HG02610 (cell line): ENCODE data around the gene TRIM4.
A peak's percentile ranks its signal among the peaks of the same experiment; 100 is the strongest.
"Not testable (repeated sequence)": the region's sequence is repeated elsewhere in the genome, so short reads cannot be mapped to it uniquely, and the experiment has no call there.

ENCODE experiments used
- ATAC-seq: cut with Tn5 transposase; IDR thresholded peaks from one replicate; pipeline ENCODE4 v1.9.1; 2021; ENCODE audit warnings: mild to moderate bottlenecking, moderate library complexity; ENCODE audit not compliant: unreplicated experiment

The TRIM4 gene, protein sequence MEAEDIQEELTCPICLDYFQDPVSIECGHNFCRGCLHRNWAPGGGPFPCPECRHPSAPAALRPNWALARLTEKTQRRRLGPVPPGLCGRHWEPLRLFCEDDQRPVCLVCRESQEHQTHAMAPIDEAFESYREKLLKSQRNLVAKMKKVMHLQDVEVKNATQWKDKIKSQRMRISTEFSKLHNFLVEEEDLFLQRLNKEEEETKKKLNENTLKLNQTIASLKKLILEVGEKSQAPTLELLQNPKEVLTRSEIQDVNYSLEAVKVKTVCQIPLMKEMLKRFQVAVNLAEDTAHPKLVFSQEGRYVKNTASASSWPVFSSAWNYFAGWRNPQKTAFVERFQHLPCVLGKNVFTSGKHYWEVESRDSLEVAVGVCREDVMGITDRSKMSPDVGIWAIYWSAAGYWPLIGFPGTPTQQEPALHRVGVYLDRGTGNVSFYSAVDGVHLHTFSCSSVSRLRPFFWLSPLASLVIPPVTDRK

DNA sequence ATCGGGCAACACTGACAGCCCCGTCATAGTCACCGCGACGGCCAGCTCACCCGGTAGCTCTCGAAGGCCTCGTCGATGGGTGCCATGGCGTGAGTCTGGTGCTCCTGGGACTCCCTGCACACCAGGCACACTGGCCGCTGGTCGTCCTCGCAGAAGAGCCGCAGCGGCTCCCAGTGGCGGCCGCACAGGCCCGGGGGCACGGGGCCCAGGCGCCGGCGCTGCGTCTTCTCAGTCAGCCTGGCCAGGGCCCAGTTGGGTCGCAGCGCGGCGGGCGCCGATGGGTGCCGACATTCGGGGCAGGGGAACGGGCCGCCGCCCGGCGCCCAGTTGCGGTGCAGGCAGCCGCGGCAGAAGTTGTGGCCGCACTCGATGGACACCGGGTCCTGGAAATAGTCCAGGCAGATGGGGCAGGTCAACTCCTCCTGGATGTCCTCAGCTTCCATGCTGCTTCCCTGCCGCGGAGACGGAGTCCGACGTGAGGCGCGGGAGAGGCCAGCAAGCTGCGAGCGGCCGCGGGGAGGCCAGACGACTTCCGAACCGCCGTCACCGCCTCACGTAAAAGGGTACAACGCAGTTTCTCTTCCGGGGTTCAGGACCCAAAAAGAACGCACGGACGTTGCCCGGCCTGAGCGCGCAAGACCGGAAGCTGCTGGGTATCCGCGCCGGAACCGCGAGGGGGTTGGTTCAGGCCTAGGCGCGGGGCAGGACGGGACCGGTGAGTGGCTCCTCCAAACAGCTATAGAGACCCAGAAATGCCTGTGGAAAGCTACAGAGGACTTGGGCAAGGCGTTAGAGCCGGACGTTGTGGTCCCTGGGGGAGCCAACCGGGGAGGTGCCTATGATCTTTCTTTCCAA lies at the start of gene TRIM4:
TSS of gene TRIM4 (minus strand) at position 572 of the 855 bp plus-strand sequence. CDS start at position 443, 129 bp downstream.
- ATAC-seq, result peak; percentile 97

DNA sequence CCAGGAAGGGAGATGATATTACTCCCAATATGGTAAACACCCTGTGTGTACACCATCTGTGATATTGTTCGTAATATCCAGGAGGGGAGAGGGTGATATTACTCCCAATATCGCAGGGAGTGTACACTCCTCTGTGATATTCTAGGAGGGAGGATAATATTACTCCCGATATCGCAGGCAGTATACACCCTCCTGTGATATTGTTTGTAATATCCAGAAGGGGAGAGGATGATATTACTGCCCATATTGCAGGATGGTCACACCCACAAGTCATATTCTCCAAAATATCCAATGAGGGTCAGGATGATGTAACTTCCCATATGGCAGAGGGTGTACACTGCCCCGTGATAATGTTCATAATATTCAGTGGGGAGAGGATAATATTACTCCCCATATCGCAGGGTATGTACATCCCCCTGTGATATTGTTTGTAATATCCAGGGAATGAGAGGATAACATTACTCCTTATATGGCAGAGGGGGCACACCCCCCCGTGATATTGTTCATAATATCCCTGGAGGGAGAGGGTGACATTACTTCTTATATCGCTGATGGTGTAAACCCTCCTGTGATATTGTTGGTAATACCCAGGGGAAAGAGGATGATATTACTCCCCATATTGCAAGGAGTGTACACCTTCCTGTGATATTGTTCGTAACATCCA lies 39.4 kb upstream of the TRIM4 start:
- ATAC-seq, result no peak

DNA sequence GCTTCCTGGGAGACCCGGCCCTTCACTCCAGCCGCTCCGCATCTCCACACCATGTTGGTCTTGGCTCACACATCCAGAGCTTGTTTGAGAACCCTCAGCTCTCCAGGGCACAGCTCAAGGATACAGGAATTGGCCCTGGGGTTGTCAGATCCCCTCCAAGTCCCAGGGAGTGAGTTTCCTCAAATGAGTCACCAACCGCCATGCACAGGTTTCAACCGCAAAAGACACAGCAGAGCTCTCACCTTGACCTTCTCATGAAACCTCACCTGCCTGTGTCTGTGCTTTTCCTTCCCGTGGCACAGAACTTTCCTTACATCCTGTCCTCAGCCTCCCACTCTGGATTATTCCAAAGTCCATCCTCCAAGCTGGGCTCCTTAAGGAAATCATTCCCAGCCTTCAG lies 35.9 kb upstream of the TRIM4 start:
- no peak for ATAC-seq

DNA sequence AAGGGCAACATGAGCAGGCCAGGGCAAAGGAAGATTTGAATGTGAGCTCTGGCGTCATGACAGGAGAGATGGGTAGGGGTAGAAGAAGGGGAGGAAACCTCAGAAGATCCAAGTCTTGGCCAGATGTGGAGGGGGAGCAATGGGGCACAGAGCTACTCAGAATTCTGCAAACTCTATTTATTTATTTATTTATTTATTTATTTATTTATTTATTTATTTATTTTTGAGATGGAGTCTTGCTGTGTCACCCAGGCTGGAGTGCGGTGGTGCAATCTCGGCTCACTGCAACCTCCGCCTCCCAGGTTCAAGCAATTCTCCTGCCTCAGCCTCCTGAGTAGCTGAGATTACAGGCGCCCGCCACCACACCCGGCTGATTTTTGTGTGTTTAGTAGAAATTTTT lies 35.3 kb upstream of the TRIM4 start:
- not testable (repeated sequence) for ATAC-seq

DNA sequence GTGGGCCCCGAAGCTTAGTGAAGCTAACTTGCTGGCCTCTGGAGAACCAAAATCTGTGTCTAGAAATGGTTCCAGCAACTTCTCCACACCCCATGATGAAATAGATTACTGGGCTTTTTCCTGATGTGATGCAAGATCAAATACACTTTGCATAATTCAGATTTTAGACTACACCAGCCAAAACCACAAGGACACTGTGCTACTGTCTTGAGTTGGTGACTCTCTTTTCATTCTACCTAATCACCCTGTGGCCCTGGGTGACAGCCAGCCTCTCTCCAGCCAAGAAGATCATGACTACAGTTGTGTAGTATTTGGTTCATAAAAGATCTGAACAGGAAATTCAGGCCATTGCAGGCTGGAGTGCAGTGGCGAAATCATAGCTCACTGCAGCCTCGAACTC lies 34.3 kb upstream of the TRIM4 start:
- ATAC-seq, result no peak

DNA sequence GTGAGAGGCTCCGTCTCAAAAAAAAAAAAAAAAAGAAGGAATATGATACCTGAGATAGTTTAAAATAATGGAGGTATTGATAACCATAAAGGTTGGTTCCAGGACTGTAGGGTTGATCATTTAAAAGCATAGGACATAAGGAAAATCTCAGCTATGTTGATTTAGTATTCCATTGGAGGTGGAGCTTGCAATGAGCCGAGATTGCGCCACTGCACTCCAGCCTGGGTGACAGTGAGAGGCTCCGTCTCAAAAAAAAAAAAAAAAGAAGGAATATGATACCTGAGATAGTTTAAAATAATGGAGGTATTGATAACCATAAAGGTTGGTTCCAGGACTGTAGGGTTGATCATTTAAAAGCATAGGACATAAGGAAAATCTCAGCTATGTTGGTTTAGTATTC lies 33.3 kb upstream of the TRIM4 start:
- ATAC-seq, result not testable (repeated sequence)

DNA sequence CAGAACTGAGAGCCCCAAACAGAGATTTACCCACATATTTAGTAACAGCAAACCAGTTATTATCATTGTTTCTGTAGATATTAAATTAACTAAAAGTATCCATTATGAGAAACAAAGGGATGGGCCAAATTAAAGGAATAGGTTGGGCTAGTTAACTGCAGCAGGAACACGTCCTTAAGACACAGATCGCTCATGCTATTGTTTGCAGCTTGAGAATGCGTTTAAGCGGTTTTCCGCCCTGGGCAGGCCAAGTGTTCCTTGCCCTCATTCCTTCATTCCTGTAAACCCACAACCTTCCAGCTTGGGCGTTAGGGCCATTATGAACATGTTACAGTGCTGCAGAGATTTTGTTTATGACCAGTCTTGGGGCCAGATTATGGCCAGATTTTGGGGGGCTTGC lies 31.5 kb upstream of the TRIM4 start:
- ATAC-seq, result not testable (repeated sequence)

DNA sequence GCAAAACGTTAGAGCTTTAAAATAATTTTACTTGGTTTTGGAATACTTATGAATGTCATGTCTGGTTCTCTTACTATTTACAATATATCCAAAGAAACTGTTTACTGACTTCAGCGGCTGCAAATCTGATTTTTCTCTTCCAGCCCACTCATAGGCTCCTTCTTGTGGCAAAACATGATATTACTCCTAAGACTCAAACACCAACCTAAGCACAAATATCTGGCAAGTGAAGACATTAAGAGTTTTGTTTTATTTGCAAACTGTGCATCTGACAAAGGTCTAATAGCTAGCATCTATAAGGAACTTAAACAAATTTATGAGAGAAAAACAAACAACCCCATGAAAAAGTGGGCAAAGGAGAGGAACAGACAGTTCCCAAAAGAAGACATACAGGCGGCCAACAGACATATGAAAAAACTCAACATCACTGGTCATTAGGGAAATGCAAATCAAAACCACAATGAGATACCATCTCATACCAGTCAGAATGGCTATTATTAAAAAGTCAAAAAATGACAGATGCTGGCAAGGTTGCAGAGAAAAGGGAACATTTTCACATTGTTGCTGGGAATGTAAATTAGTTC lies 30.4 kb upstream of the TRIM4 start:
- ATAC-seq, result no peak

DNA sequence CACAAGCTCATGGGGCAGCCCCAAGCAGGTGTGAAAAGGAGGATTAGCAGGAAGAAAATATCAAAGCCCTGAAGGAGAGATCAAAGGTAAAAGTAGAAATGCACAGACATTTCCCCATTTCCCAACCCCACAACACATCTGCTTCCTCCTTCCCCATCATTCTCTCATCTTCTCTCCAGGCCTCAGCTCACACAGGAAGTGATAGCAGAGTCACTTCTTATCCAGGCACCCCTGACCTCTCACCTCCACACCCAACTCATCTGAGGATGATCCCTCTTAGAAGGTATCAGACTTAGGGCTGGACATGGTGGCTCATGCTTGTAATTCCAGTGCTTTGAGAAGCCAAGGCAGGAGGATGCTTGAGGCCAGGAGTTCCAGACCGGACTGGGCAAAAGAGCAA lies 28.3 kb upstream of the TRIM4 start:
- no peak for ATAC-seq

DNA sequence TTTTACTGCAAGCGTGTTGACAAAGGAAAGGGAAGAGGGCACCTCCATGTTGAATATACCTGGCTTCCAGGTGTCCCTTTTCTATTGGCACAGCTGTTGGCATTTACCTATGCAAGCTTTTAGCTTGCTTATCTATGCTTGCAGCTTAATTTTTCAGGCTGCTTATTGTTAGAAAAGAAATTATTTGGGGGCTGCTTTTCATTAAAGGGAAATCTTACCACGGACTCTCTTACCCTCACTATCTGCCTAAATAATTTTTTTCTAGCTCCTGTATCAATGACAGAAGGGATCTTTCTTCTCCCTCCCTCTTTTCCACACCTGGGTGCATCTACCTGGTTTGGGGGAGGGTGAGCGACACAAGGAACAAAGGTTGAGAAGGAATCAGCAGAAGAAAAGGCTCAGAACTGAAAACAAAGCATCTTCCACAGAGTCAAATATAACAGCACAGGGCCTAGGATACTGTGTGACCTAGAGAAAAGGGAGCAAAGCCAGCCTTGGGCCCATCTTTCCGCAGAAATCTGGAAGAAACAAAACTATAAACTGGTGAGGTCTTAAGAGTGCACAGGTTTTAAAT lies 25.3 kb upstream of the TRIM4 start:
- no peak for ATAC-seq

DNA sequence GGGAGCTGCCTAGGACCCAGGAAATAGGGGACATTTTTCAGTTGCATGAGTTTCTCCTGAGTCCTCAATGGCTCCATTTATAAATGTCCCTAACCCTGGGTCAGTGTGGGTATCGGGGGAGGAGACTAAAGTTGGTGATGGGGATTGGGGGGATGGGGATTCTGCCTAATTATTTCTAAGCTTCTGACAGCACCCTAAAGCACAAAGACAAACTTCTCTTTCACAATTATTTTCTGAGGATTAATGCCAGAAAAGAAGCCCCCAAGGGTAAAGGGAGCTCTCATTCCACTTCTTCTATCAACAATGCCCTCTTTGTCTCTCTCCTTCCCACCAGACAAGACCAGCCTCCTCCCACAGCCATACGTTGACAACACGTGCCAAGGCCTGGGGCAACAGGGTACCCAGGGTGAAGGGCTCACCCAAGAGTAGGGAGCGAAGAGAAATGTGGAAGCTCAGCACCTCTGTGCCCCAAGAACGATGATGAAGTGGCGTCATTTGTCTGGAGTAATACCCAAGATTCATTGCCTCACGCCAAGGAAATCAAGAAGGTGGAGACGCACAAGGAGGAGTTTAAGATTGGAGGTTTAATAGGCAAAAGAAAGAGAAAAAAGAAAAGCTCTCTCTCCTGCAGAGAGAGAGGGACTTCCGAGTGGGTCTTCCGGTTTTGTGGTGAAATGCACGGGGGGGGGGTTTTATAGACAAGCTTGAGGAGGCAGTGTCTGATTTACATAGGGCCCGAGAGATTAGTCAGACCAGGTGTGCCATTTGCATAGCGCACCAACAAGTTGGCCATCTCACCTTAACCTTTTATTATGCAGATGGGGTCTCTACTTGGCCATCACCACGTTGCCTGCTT lies 24.5 kb upstream of the TRIM4 start:
- ATAC-seq, result no peak

DNA sequence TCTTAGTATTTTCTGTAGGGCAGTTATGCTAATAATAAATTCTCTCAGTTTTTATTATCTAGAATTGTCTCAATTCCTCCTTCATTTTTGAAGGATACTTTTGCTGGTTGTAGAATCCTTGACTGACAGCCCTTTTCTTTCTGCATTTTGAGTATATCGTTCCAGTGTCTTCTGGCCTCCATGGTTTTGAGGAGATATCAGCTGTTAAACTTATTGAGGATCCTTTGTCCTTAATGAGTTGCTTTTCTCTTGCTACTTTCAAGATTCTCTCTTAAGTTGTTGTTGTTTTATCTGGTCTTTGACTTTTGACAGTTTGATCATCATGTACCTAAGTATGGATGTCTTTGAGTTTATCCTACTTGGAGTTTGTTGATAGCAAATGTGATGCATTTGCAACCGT lies 19.0 kb upstream of the TRIM4 start:
- no peak for ATAC-seq

DNA sequence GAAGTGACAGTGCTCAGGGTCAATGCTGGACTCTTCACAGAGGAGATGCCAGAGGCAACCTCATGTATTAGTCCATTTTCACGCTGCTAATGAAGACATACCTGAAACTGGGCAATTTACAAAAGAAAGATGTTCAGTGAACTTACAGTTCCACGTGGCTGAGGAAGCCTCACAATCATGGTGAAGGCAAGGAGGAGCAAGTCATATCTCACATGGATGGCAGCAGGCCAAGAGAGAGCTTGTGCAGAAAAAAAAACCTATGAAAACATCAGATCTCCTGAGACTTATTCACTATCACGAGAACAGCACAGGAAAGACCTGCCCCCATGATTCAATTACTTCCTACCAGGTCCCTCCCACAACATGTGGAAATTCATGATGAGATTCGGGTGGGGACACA lies 15.7 kb upstream of the TRIM4 start:
- ATAC-seq, result not testable (repeated sequence)

DNA sequence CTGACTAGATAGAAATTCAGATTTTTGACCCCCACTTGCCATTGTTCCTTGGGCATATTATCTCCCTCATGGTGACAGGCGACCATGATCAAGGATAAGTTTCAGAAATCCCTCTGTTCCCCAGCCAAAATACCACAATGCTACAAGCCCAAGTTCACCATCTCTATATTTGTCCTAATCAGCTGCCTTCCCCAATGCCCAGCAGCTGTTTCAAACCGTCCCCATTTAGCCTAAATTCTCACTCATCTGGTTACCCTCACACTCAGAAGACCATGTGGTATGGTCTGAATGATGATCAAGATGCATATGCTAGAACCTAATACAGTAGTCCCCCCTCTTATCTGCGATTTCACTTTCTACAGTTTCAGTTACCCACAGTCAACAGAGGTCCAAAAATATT lies 11.0 kb upstream of the TRIM4 start:
- ATAC-seq, result no peak

DNA sequence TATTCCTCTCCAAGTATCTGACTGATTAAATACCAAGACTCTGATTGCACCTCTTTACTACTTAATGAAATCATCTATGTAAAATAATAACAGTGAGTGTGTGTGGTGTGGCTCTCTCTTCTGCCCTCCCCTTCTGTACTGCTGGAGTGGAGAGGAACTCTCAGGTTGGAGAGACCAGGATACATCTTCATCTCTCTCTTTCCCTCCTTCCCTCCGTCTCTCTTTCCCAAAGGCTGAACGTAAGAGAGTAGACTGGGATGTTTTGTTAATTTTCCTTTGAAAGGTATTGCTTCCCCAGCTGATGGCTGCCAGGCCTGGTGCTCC lies 10.4 kb upstream of the TRIM4 start:
- no peak for ATAC-seq

DNA sequence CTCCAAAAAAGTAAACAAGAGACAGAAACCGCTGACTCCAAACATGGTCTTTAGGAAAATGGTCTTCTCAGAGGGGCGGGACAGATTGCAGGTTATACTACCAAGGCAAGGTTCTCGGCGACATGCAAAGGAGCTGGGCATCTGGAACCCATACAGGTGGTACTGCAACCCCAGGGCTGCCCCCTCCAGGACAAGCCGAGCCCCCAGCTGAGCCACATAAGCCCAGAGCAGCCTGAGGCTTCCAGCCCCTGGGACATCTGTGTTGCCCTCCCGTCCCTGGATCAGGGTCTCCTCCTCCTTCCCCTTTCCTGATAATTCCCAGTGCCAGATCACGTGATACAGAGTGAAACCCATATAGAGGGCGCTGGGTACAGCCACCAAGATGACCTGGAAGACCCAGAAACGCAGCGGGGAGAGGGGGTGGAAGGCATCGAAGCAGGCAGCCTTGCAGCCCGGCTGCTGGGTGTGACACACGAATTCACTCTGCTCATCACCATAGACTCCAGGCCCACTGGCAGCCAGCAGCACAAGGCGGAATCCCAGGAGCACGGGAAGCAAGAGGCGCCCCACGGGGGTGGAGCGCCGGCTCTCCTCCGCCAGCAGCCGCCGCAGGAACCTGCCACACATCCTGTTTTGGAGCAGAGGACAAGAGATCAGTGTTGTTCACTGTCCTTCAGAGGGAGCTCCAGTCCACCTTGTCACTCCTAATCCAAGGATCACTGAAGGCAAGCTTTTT lies 9.8 kb upstream of the TRIM4 start, which contains the start of gene GJC3:
TSS of gene GJC3 (minus strand) at position 627 of the 736 bp plus-strand sequence. CDS start at position 627, 0 bp downstream.
- ATAC-seq, result peak; percentile 54

DNA sequence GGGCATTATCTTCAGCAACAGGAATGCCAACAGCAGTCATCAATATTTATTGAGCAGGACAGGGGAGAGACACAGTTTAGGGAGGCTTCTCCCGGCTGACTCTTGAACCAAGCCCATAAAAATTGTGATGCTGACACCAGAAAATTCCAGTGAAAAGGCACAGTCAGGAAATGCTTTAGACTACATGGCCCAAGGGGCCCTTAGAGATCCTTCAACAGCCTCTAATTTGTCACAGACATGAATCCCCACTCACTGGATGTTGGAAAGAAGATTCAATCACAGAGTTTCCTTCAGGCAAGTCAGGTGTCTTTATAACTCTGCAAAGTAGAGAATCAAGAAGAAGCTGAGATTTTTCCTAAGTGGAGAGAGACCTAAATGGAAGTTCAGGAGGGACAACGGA lies 8.9 kb upstream of the TRIM4 start:
- no peak for ATAC-seq

DNA sequence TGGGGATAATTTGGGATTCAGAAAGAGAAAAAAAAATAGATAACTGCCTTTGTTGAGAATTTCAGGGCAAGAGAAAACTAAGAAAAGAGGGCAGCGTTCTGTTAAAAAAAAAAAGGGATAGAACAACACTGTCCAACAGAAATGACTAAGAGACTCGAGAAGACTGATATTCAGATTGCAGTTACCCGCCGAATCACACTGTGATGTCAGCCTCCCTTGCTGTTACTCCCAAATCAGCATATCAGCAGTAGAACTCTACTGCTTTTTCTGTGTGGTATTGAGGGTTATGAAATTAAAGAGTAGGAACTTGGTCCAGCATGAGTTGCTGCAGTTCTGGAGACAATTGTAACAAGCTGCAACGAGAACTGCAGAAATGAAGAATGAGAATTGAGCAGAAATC lies 8.2 kb upstream of the TRIM4 start:
- no peak for ATAC-seq

DNA sequence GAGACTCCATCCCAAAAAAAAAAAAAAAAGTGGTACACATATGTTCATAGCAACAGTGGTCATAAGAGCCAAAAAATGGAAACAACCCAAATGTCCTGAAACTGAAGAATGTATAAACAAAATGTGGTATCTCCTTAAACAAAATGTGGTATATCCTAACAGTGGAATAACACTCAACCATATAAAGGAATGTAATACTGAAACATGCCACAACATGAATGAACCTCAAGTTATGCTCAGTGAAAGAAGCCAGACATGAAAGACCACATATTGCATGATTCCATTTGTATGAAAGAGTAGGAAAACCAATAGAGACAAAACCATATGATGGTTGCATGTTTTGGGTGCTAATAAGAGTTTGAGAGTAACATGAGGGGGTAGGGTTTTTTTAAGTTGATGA lies 7.0 kb upstream of the TRIM4 start:
- no peak for ATAC-seq
